Measurements from ENCODE around the gene FGGY.
"Not testable (repeated sequence)": the region's sequence is repeated elsewhere in the genome, so short reads cannot be mapped to it uniquely, and the experiment has no call there.

FGGY gene

DNA sequence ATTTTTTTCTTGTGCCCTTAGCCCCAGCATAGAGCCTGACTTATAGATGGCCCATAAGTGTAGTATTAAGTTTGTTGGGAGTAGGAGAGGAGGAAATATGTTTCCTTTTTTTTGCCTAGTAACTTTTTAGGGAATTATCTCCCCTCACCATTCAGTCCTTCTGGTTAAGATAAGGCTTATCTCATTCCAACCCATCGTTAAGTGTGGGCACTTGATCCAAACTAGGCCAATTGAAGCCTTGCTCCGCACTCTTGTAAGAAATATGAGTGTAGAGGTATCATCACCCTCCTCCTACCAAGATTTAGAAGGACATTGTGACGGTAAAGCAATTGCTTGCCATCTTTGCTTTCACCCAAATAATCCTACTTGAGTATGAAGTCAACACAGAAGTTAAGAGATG lies 8.8 kb upstream of the FGGY start:
- DNase-seq (ENCODE audit: low read depth in 2 of 2, low spot score in 1 of 2), result no peak

DNA sequence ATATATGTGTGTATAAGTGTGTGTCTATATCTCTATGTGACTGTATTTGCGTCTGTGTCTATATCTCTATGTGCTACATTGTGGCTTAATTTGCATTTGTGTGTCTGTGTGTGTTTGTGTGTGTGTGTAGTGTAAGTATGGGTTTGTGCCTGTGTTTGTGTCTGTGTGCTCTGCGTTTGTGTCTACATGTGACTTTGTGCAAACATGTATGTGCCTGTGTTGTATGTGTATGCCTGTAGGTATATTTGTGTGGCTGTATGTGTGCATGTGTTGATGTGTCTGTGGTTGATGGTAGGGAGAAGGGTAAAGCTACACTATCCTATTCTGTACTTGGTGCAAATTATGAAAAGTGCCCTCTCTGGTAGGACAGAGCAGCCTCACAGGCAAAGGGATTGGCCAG lies 7.3 kb upstream of the FGGY start:
- no peak for DNase-seq (ENCODE audit: low read depth in 2 of 2, low spot score in 1 of 2)

DNA sequence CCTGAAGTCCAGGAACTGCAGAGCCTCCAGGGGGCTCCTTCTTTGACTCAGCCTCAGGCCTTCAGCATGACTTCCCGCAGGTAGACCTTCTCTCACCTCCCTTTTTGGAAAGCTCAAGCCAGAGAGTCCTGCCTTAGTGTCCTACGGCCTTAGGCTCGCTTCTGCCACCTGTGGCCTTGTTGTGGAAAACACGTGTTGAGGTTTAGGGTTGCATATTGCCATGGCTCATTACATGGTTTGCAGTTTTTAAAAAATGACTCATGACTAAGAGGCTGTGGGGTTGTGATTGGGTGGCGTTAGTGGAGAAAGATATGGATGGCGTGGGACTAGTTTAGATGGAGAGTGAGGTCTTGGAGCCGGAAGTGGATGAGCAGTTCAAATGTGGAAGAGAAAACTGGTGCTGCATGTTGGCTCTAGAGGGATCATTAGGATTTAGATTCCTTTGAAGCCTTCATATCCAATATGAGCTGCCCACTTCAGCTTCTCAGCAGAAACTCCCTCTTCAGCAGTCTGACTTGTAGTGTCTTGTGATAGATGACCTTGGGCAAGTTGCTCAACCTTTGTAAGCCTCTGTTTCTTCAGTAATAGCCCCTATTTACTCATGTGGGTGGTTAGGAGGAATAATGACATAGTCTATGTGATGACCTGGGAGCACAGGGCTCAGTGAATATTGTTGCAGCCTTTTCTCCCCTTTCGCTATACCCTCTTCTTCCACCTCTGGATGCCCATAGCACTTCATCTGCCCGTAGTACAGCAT lies 6.5 kb upstream of the FGGY start:
- no peak for DNase-seq (ENCODE audit: low read depth in 2 of 2, low spot score in 1 of 2)

DNA sequence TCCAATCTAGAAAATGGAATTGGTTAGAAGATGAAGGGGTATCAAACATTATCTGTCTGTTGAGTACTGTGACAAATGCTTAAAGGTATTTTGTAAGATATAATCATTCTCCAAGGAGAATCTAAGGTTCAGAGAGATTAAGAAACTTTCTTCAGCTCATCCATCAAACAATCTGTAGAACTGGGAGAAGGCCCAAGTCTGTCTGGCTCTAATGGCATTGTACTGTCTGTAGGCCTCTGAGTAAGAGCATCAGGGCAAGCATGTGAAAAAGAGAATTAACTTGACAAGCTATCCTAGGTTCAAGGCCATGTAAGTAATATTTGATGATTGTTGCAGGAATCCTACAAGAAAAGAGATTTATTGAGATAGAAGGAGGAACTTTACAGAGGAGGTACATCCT lies 5.3 kb upstream of the FGGY start:
- no peak for DNase-seq (ENCODE audit: low read depth in 2 of 2, low spot score in 1 of 2)

DNA sequence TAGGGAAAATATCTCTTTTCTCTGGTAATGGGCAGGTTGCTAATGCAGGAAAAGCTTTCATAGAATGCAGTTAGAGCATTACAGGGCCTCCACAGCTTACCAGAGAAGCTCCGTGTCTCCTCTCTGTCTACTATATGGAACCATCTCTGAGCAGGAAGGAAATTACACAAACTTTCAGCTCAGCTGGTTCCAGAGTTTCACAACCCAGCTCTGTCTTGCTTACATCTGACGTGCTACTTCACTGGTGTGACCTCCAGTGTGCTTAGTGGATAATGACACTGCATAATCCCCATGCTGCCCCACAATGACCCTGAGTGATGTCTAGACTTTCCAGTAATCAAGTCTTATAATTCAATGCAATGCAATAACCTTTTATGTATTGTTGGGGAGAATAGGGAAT lies 4.3 kb upstream of the FGGY start:
- DNase-seq (ENCODE audit: low read depth in 2 of 2, low spot score in 1 of 2), result no peak

DNA sequence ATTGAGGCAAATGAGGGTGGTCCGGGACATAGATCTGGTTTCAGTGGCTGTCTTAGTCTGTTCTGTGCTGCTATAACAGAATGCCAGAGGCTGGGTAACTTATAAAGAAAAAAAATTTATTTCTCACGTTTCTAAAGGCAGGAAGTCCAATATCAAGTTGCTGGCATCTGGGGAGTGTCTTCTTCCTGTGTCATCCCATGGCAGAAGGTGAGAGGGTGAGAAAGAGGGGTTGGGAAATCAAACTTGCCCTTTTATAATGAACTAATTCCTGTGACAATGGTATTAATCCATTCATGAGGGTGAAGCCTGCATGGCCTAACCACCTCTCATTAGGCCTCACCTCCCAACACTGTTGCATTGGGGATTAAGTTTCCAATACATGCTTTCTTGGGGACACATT lies 3.7 kb upstream of the FGGY start:
- DNase-seq (ENCODE audit: low read depth in 2 of 2, low spot score in 1 of 2), result no peak

DNA sequence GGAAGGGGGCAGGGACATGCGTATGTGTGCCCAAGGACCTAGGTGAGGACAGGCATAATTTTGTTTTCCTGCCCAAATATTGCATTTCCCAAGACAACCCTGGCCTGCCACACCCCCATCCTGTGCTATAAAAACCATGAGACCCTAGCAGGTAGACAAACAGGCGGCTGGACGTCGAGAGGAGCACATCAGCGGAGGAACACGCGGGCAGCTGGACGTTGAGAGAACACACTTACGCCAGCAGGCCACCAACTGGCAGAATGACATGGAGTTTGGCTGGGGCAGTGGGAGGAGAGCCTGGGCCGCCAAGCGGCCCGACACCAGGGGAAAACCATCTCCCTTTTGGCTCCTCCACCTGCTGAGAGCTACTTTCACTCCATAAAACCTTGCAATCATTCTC lies 3.0 kb upstream of the FGGY start:
- no peak for DNase-seq (ENCODE audit: low read depth in 2 of 2, low spot score in 1 of 2)

DNA sequence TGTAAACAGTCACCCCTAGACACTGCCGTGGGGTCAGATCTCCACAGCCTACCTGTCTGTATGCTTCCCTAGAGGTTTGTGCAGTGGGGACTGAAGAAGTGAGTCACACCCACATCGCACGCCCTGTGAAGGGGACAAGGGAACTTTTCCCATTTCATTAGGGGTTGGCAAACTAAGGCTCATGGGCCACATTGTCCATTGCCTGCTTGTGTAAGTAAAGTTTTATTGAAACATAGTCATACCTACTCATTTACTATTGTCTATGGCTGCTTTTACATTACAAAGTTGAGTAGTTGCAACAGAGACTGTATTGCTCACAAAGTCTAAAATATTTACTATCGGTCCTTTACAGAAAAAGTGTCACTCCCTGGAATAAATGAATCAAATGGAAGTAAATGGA lies 2.5 kb upstream of the FGGY start:
- no peak for DNase-seq (ENCODE audit: low read depth in 2 of 2, low spot score in 1 of 2)

DNA sequence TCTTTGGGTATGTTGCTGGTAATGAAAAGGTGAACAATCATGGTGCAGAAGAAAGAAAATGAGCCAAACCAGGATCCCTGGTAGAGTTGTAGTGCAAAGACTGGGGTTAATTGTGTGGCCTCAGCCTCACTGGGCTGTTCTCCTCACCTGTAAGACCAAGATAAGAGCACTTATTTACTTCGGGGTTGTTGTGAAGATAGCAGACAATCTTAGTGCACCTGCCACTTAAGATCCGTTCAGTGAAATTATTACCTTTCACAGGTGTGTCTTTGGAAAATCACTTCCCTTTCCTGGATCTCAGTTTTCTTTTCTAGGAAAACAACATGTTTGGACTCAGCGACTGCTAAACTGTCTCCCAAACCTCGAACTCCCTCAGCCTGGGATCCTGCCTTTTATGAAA lies 1.3 kb upstream of the FGGY start:
- no peak for DNase-seq (ENCODE audit: low read depth in 2 of 2, low spot score in 1 of 2)

DNA sequence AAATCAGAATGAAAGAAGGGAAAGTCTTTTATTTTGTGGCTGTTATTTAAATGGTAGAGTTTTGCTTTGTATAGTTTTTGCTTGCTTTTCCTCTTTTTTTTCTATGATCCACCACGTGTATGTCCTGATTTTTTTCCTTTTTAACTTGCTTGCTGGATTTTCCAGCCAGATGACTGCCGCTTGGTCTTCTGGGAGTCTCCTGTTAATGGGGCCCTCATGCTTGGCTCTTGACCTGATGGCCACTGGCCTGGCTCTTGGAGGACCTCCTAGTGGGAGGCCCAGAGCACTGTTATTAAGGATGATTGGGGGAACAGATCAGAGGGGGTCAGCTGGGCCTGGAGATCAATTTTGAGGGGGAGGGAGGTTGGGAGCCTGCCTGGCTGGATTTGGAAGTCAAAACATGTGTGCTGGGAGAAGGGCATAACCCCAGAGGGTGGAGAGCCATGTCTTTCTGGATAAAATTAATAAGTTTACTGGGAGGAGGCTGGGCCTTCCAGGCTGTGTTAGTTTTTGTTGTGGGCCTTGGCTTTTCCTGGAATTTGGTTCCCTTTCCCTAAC lies 1.2 kb downstream of the FGGY start:
- DNase-seq (ENCODE audit: low read depth in 2 of 2, low spot score in 1 of 2), result no peak

DNA sequence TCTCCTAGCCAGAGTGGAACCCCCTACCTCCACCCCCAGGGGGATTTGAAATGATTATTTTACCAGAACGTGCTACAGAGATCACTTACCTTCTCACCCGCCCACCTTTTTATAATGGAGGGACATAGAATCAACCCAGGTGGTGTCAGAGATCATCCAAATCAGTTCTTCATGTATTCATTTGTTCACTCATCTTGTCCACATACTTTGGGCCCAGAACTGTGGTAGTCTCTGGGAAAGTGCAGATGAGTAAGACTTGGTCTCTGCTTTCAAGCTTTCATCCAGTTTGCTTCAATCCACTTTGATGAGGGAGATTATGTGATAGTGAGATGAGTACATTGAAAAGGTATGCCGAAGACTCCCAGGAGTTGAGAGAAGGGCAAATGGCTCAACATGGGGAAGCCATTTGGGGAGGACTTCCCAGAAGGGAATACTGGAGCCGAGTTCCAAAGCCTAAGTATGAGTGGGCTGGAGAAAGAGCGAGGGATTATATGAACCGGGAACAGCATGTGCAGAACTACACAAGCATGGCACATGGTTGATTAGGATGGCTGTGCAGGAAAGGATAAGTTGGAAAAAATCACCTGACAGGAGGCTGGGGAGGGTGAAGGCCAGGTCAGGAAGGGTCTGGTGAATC lies 1.9 kb downstream of the FGGY start:
- DNase-seq (ENCODE audit: low read depth in 2 of 2, low spot score in 1 of 2), result no peak

DNA sequence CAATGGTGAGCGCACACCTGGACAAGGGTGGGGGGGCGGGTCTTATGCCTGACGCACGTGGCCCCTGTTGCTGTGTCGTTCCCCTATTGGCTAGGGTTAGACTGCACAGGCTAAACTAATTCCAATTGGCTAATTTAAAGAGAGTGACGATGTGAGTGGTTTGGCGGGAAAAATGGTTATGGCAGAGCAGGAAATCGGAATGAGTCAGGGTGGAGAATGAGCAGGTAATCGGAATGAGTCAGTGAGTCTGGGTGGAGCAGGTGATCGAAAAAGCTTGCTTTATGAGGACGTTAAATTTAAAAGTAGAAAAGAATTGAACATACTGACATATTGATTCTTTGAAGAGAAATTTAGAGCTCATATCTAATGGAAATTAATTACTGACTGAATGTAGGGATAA lies 2.8 kb downstream of the FGGY start:
- not testable (repeated sequence) for DNase-seq (ENCODE audit: low read depth in 2 of 2, low spot score in 1 of 2)

DNA sequence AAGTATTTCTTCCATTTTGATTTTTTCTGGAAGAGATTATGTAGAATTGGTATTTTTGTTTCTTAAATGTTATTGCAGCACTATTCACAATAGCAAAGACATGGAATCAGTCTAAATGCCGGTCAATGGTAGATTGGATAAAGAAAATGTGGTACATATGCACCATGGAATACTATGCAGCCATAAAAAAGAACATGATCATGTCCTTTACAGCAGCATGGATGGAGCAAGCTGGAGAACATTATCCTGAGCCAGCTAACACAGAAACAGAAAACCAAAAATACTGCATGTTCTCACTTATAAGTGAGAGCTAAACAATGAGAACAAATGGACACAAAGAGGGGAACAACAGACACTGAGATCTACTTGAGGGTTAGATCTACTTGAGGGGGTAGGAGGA lies 5.4 kb downstream of the FGGY start:
- no peak for DNase-seq (ENCODE audit: low read depth in 2 of 2, low spot score in 1 of 2)

DNA sequence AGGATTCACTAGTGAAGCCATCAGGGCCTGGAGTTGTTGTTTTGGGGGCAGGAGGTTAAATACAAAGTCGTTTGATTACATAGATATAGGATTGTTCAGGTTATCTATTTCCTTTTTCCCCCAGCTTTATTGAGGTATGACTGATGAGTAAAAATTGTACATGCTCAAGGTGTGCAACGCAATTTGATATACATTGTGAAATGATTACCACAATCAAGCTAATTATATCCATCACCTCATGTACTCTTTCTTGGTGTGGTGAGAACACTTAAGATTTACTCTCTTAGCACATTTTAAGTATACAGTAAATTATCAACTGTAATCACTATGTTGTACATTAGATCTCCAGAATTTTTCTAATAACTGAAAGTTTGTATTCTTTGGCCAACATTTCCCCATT lies 6.0 kb downstream of the FGGY start:
- DNase-seq (ENCODE audit: low read depth in 2 of 2, low spot score in 1 of 2), result no peak

DNA sequence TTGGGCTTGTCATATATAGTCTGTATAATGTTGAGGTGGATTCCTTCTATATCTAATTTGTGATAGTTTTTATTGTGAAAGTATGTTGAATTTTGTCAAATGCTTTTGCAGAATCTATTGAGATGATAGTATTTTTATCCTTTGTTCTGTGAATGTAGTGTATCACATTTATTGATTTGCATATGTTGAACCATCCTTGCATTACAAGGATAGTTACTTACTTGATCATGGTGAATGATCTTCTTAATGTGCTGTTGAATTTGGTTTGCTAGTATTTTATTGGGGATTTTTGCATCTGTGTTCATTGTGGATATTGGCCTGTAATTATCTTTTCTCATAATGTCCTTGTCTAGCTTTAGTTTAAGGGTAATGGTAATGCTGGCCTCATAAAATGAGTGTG lies 8.3 kb downstream of the FGGY start:
- DNase-seq (ENCODE audit: low read depth in 2 of 2, low spot score in 1 of 2), result no peak

DNA sequence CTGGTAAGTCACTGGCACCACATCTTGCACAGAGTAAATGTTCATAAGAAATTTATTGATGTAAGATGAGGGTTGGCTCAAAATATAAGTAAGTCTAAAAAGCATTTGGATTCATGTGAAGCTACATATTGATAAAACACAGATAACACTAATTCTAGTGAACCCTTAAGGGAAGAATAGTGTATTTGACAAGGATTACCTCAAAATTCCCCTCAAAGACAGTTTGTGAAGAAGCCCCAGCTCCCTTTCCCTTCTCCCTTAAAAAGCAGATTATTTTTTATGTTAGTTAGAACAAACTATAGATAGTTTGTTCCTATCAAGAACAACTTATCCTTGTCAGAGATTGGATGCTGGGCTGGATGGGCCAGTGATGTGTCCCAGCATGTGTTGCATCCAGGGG lies 10.7 kb downstream of the FGGY start:
- no peak for DNase-seq (ENCODE audit: low read depth in 2 of 2, low spot score in 1 of 2)

DNA sequence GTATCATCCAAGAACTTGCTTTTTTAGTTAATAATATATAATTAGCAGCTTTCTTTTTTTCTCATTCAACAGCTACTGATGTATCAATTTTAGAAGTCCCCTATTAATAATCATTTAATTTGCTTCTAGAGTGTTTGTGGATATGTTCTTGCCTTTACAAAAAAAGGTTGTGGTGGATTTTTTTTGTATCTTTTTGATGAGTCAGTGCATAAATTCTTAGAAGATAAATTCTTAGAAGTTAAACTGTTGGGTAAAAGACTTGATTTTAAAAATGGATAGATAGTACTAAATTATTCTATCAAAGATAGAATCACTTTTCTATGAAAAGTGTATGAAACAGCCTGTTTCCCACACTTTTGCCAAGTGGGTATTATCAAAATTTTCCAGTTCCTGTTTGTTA lies 11.9 kb downstream of the FGGY start:
- no peak for DNase-seq (ENCODE audit: low read depth in 2 of 2, low spot score in 1 of 2)

DNA sequence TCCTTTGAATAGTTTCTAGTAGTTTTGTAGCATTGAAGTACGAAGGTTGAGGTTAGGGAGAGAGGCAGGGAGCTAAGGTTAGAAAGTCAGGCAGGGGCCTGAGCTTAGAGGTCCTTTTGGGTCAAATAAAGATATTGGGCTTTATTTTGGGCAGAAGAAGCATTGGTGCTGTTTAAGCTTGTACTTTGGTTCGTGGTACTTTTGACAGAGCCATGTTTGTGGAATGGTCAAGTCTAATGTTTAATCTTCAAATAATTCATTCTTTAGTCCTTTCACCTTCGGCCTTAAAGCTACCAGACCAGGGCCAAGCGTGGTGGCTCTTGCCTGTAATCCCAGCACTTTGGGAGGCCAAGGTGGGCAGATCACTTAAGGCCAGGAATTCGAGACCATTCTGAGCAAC lies 12.5 kb downstream of the FGGY start:
- DNase-seq (ENCODE audit: low read depth in 2 of 2, low spot score in 1 of 2), result no peak

DNA sequence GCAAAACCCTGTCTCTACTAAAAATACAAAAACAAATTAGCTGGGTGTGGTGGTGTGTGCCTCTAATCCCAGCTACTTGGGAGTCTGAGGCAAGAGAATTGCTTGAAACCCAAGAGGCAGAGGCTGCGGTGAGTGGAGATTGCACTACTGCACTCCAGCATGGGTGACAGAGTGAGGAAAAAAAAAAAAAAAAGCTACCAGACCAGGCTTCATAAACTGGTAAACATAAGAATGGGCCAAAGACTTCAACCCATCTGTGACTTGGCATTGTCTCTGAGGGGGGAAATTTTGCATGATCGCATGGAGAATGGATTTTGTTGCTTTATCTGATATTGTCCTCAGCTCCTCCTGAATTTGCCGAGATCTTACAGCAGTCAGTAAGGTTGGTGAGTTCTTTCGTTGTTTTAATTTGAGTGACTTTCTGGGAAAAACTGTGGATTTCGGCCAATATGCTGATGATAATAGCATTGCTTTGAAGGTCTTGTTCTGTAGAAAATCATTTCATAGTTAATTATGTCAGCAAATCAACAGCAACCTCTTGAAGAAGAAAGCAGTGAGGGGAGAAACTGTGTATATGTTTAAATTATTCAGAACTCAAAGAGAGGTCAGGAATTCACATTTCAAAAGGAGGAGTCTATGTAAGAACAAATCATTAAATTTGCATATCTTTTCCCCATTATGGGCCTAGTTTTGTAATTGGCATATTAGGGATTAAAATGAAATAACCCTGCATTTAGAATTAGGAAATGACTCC lies 13.1 kb downstream of the FGGY start:
- DNase-seq (ENCODE audit: low read depth in 2 of 2, low spot score in 1 of 2), result no peak

DNA sequence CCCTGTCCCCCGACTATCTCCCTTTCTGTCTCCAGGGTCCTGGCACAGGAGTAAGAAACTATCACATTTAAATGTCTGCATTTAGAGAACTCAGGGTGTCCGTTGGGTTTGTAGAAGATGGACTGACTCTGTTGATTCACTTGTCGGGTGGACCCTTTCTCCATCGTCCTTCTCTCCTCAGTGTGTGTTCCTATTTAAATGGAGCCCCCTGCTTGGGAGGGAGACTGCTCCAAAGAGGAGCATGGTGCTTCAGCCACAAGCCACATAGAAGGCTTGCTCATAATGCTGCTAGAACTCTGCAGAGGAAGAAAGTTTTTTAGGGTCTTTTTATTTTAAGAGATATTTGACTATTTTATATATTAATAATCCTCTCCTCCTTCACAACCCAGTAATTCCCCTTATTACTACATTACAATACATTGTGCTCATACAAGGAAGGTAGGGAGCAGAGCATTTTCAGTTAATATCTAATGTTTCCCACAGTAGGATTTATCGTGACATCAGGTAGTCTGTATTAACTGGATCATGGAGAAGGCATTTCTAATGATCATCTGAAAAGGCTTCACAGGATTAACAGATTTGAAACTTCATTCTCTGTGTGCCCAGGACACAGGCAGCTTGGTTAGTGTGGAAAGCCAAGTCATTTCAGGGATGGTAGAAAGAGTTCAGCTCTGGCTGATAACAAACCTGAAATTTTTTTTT lies 13.8 kb downstream of the FGGY start:
- no peak for DNase-seq (ENCODE audit: low read depth in 2 of 2, low spot score in 1 of 2)

DNA sequence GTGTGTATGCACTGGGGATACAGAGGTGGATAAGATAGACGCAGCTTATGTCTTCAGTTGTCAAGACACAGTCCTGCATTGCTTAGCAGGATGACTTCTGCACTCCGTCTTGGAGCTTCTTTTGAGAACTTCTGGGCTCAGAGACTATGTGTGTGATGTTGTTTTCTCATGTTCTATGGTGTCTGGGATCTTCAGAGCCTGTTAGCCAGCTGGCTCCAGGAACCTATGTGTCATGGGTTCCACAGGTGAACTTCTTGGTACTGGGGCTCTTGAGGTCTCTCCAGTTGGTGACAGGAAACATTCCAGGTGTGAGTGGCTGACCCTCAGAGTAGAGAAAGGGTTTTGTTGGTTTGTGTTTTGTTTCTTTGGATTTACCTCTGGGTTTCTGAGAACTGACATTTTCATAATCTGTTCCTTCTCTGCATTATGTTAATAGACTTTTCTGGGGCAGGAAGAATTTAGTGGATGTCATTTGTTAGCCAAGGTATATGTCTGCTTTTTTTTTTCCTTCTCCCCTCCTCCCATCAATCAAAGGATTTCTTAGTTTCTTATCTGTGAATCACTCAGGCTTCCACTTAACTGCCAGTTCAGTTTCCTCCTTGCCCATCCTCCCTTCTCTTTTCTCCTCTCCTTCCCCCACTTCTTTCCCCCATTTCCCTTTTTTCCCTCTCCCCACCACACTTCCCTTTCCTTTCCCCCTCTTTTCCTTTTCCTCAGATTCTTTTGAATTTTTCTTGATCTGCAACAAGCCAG lies 18.1 kb downstream of the FGGY start:
- DNase-seq (ENCODE audit: low read depth in 2 of 2, low spot score in 1 of 2), result no peak

All from stimulated activated CD8-positive, alpha-beta memory T cell treated with anti-CD3 and anti-CD28 coated beads, Interleukin-4, amount 100 ng/mL, for 4 hours (primary cell).